Kidney (tissue), 14 donors: Measurements from ENCODE around the gene GPATCH2. TPM values are rescaled to one million over a fixed set of nuclear protein-coding genes. Genes with fewer than 3 reads are reported as not detected.

Experiments
- DNase-seq, 5 donors: peaks; one replicate each; pipeline ENCODE4 v3.0.0-alpha.2; 2013 to 2020
- FAIRE-seq: peaks from 2 replicates; lab custom pipeline; 2012; peaks lifted over from hg19 to GRCh38; lab: Jason Lieb, UNC
- H3K27ac ChIP-seq, 2 donors: one replicate each; pipeline ENCODE4 v1.7.0; 2013; ENCODE audit warnings: low read depth in 2 of 2, low read length in 2 of 2, inconsistent platforms in 1 of 2
- H3K27me3 ChIP-seq: one replicate; pipeline ENCODE4 v1.7.1; 2013; ENCODE audit warnings: low read length, inconsistent platforms; ENCODE audit not compliant: control insufficient read depth, insufficient read depth
- H3K36me3 ChIP-seq, 3 donors: one replicate each; pipeline versions ENCODE4 v1.7.0 to v1.7.1; 2013; ENCODE audit warnings: low read length in 3 of 3, control low read depth in 1 of 3, inconsistent platforms in 1 of 3; ENCODE audit not compliant: insufficient read depth in 3 of 3, control insufficient read depth in 2 of 3
- H3K4me1 ChIP-seq, 3 donors: one replicate each; pipeline versions ENCODE4 v1.7.0 to v1.7.1; 2013; ENCODE audit warnings: low read length in 3 of 3, inconsistent platforms in 1 of 3, low read depth in 1 of 3; ENCODE audit not compliant: control insufficient read depth in 2 of 3, insufficient read depth in 2 of 3
- H3K4me3 ChIP-seq, 3 donors: one replicate each; pipeline versions ENCODE4 v1.7.0 to v1.8.1; 2013; ENCODE audit warnings: low read length in 3 of 3, control low read depth in 1 of 3, inconsistent platforms in 1 of 3
- H3K9ac ChIP-seq, 3 donors: one replicate each; pipeline versions ENCODE4 v1.7.0 to v1.7.1; 2013; ENCODE audit warnings: low read length in 3 of 3, control low read depth in 1 of 3, inconsistent platforms in 1 of 3
- H3K9me3 ChIP-seq, 3 donors: one replicate each; pipeline versions ENCODE4 v1.7.0 to v1.7.1; 2013; ENCODE audit warnings: low read length in 3 of 3, control low read depth in 1 of 3, inconsistent platforms in 1 of 3; ENCODE audit not compliant: control insufficient read depth in 2 of 3, insufficient read depth in 1 of 3
- intact Hi-C: fragments of 100-400 bp; cut with DNase I; formaldehyde crosslinking; loops from one replicate; pipeline ENCODE4 v1.11.1; 2022
- polyA plus RNA-seq: library from polyadenylated mRNA; stranded (reverse); fragments of 350-450 nt; fragmentation: Illumina TruSeq; extraction: RNeasy Lipid Tissue Mini Kit (QIAGEN cat#74804); gene quantifications from one replicate; pipeline ENCODE4 v1.2.3, GENCODE V29; 2014; ENCODE audit warnings: low read depth, low replicate concordance; ENCODE audit not compliant: insufficient read depth
- total RNA-seq: library from RNA; stranded (reverse); fragmentation: NEBNext Ultra II Directional; extraction: Animal tissue kit (Norgen Biotek cat#: 25700); gene quantifications from one replicate; pipeline ENCODE4 v1.2.1, GENCODE V29; 2021
- TF ChIP-seq, protein P1 (sequence below): IDR thresholded peaks from 3 replicates; pipeline ENCODE4 v1.5.1; 2012; ENCODE audit warnings: mild to moderate bottlenecking, moderate library complexity, borderline replicate concordance; ENCODE audit not compliant: insufficient read depth; ENCODE audit errors: extremely low read depth
- donor health status: control.
- donor health status: control.
- donor health status: control.
- donor health status: control.
- donor health status: control.
- donor health status: DM: yes; HTN: yes; CAD: no.
- donor health status: Normal renal cell carcinoma (clear cell type).

GPATCH2 gene
- total and polyA plus RNA-seq, 2 donors from 2014 or later = 3.9 to 18.7 TPM

DNA sequence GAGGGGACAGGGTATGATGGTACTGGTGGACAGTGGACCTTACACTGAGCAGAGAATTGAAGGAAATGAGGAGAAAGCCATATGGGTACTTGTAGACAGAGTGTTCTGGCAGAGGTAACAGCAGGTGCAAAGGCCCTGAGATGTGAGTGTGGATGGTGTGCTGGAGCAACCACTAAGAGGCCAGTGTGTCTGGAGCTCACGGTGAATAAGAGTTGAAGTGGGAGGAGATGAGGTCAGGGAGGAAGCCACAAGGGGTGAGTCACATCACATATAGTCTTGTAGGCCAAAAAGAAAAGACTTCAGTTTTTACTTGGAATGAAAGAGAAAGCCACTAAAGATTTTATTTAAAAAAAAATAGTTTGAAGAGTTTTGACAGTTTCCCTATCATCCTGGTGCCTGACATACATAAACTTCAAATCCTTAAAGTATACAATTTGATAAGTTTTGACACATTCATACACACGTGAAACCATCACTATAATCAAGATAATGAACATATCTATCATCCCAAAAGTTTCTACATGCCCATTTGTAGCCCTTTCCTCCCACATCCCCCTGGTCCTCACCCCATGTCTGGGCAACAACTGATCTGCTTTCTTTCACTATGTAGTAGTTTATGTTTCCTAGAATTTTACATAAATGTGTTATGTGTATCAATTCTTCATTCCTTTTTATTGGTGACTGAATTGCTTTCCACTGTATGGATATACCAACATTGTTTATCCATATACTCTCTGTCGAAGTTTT lies 148.4 kb downstream of the GPATCH2 start:
- Histone ChIP-seq H3K36me3 (no peaks in the 10 kb centered on the region), H3K27me3 (no peaks in the 10 kb centered on the region), H3K27ac (no peak overlapping the region), H3K9me3 (peaks cover 0 to 4% (median 0%) of the 10 kb centered on the region in 3 donors), H3K4me1 (no peaks in the 10 kb centered on the region), H3K4me3 (no peak overlapping the region), H3K9ac (no peak overlapping the region)
- no peak for DNase-seq
- TF ChIP-seq, protein P1, sequence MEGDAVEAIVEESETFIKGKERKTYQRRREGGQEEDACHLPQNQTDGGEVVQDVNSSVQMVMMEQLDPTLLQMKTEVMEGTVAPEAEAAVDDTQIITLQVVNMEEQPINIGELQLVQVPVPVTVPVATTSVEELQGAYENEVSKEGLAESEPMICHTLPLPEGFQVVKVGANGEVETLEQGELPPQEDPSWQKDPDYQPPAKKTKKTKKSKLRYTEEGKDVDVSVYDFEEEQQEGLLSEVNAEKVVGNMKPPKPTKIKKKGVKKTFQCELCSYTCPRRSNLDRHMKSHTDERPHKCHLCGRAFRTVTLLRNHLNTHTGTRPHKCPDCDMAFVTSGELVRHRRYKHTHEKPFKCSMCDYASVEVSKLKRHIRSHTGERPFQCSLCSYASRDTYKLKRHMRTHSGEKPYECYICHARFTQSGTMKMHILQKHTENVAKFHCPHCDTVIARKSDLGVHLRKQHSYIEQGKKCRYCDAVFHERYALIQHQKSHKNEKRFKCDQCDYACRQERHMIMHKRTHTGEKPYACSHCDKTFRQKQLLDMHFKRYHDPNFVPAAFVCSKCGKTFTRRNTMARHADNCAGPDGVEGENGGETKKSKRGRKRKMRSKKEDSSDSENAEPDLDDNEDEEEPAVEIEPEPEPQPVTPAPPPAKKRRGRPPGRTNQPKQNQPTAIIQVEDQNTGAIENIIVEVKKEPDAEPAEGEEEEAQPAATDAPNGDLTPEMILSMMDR = no peak
- intact Hi-C loops = no loop called here
- no peak for FAIRE-seq

- TF ChIP-seq, protein P1 = no peak
- no peaks in the 10 kb centered on the region for H3K36me3 ChIP-seq
- no peaks in the 10 kb centered on the region for H3K27me3 ChIP-seq
- H3K4me1 ChIP-seq = no peaks in the 10 kb centered on the region
- H3K9ac ChIP-seq = no peak overlapping the region
- H3K4me3 ChIP-seq = no peak overlapping the region
- peaks cover 0 to 4% (median 0%) of the 10 kb centered on the region in 3 donors for H3K9me3 ChIP-seq
- intact Hi-C loops = no loop called here
- no peak overlapping the region for H3K27ac ChIP-seq
- no peak for FAIRE-seq
- DNase-seq = no peak
These were observed 152.4 kb downstream of the GPATCH2 start for GRCh38 chr1:217478450-217478849.

DNA sequence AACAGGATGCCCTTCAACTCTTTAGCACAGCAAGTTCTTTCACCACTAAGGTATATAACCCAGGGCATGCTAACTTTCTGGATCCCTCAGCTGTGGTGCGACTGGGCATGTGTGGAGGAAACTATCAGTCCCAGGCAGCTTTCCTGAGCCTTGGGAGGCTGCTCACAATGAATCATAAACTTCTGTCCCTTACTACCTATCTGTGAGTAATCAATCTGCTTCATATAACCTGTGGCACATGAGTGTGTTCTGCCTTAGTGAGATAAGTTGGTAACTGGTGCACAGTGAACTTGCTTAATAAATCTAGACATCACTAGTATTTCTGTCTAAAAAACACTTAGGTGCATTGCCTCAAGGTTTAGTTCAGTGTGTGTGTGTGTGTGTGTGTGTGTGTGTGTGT lies 158.0 kb downstream of the GPATCH2 start:
- H3K9ac ChIP-seq = no peak overlapping the region
- H3K27me3 ChIP-seq = no peaks in the 10 kb centered on the region
- H3K4me1 ChIP-seq = no peaks in the 10 kb centered on the region
- intact Hi-C loops = no loop called here
- no peak overlapping the region for H3K4me3 ChIP-seq
- DNase-seq (no peak), FAIRE-seq (no peak)
- H3K36me3 ChIP-seq = no peaks in the 10 kb centered on the region
- TF ChIP-seq, protein P1 = no peak
- H3K27ac ChIP-seq = no peak overlapping the region
- H3K9me3 ChIP-seq = no peaks in the 10 kb centered on the region

- Histone ChIP-seq H3K27ac (no peak overlapping the region), H3K9ac (no peak overlapping the region), H3K27me3 (no peaks in the 10 kb centered on the region), H3K36me3 (no peaks in the 10 kb centered on the region), H3K4me1 (no peaks in the 10 kb centered on the region), H3K9me3 (no peaks in the 10 kb centered on the region), H3K4me3 (no peak overlapping the region)
- intact Hi-C loops = no loop called here
- DNase-seq (no peak), FAIRE-seq (peak; percentile 13)
- TF ChIP-seq, protein P1 = no peak
These were observed 159.5 kb downstream of the GPATCH2 start for GRCh38 chr1:217471403-217471802.
